Measurements from ENCODE around the gene ADAMTS9.

ADAMTS9 gene

GRCh38 chr3:64685331-64685799, 2.4 kb downstream of the ADAMTS9 start:
- TF ChIP-seq POLR2AphosphoS5 (IDR thresholded peaks at IDR 0.05; ENCODE audit: low read depth, low read length) (no peak), POLR2A (IDR thresholded peaks at IDR 0.05; ENCODE audit: low read depth, low read length) (no peak), TAF1 (IDR thresholded peaks at IDR 0.05; ENCODE audit: borderline replicate concordance, low read depth, low read length) (no peak)
- no peak for FAIRE-seq
- no peak for DNase-seq (ENCODE audit: insufficient read length)

- DNase-seq (ENCODE audit: insufficient read length) (no peak), FAIRE-seq (no peak)
- TF ChIP-seq POLR2A (IDR thresholded peaks at IDR 0.05; ENCODE audit: low read depth, low read length): no peak
- TF ChIP-seq TAF1 (IDR thresholded peaks at IDR 0.05; ENCODE audit: borderline replicate concordance, low read depth, low read length): no peak
- no peak for TF ChIP-seq POLR2AphosphoS5 (IDR thresholded peaks at IDR 0.05; ENCODE audit: low read depth, low read length)
These were observed 3.0 kb downstream of the ADAMTS9 start for GRCh38 chr3:64684715-64685261.

- no peak for FAIRE-seq
- TF ChIP-seq TAF1 (IDR thresholded peaks at IDR 0.05; ENCODE audit: borderline replicate concordance, low read depth, low read length): no peak
- no peak for TF ChIP-seq POLR2AphosphoS5 (IDR thresholded peaks at IDR 0.05; ENCODE audit: low read depth, low read length)
- TF ChIP-seq POLR2A (IDR thresholded peaks at IDR 0.05; ENCODE audit: low read depth, low read length): no peak
These were observed 6.0 kb downstream of the ADAMTS9 start for GRCh38 chr3:64681827-64682226.

GRCh38 chr3:64681015-64681414, 6.8 kb downstream of the ADAMTS9 start:
- TF ChIP-seq POLR2AphosphoS5 (IDR thresholded peaks at IDR 0.05; ENCODE audit: low read depth, low read length) (no peak), TAF1 (IDR thresholded peaks at IDR 0.05; ENCODE audit: borderline replicate concordance, low read depth, low read length) (no peak), POLR2A (IDR thresholded peaks at IDR 0.05; ENCODE audit: low read depth, low read length) (no peak)
- DNase-seq (ENCODE audit: insufficient read length): no peak
- no peak for FAIRE-seq

More at GRCh38 chr3:64681827-64682226, 6.0 kb downstream of the ADAMTS9 start:
- DNase-seq (ENCODE audit: insufficient read length): no peak

GRCh38 chr3:64680334-64680733, 7.5 kb downstream of the ADAMTS9 start:
- no peak for DNase-seq (ENCODE audit: insufficient read length)
- no peak for FAIRE-seq
- no peak for TF ChIP-seq POLR2AphosphoS5 (IDR thresholded peaks at IDR 0.05; ENCODE audit: low read depth, low read length)
- TF ChIP-seq POLR2A (IDR thresholded peaks at IDR 0.05; ENCODE audit: low read depth, low read length): no peak

- FAIRE-seq (no peak), DNase-seq (ENCODE audit: insufficient read length) (no peak)
- TF ChIP-seq TAF1 (IDR thresholded peaks at IDR 0.05; ENCODE audit: borderline replicate concordance, low read depth, low read length) (no peak), POLR2AphosphoS5 (IDR thresholded peaks at IDR 0.05; ENCODE audit: low read depth, low read length) (no peak), POLR2A (IDR thresholded peaks at IDR 0.05; ENCODE audit: low read depth, low read length) (no peak)
These were observed 9.7 kb downstream of the ADAMTS9 start for GRCh38 chr3:64677961-64678716.

GRCh38 chr3:64676831-64677230, 11.0 kb downstream of the ADAMTS9 start:
- DNase-seq (ENCODE audit: insufficient read length) (no peak), FAIRE-seq (no peak)
- TF ChIP-seq POLR2A (IDR thresholded peaks at IDR 0.05; ENCODE audit: low read depth, low read length): no peak
- no peak for TF ChIP-seq TAF1 (IDR thresholded peaks at IDR 0.05; ENCODE audit: borderline replicate concordance, low read depth, low read length)
- no peak for TF ChIP-seq POLR2AphosphoS5 (IDR thresholded peaks at IDR 0.05; ENCODE audit: low read depth, low read length)

- no peak for FAIRE-seq
These were observed 12.0 kb downstream of the ADAMTS9 start for GRCh38 chr3:64675687-64676247.

GRCh38 chr3:64674591-64675076, 13.2 kb downstream of the ADAMTS9 start:
- FAIRE-seq (no peak), DNase-seq (ENCODE audit: insufficient read length) (no peak)
- TF ChIP-seq POLR2AphosphoS5 (IDR thresholded peaks at IDR 0.05; ENCODE audit: low read depth, low read length) (no peak), TAF1 (IDR thresholded peaks at IDR 0.05; ENCODE audit: borderline replicate concordance, low read depth, low read length) (no peak), POLR2A (IDR thresholded peaks at IDR 0.05; ENCODE audit: low read depth, low read length) (no peak)

More at GRCh38 chr3:64675687-64676247, 12.0 kb downstream of the ADAMTS9 start:
- DNase-seq (ENCODE audit: insufficient read length): no peak
- no peak for TF ChIP-seq POLR2A (IDR thresholded peaks at IDR 0.05; ENCODE audit: low read depth, low read length)

GRCh38 chr3:64673159-64673715, 14.6 kb downstream of the ADAMTS9 start:
- TF ChIP-seq POLR2AphosphoS5 (IDR thresholded peaks at IDR 0.05; ENCODE audit: low read depth, low read length) (no peak), POLR2A (IDR thresholded peaks at IDR 0.05; ENCODE audit: low read depth, low read length) (no peak), TAF1 (IDR thresholded peaks at IDR 0.05; ENCODE audit: borderline replicate concordance, low read depth, low read length) (no peak)
- no peak for FAIRE-seq
- DNase-seq (ENCODE audit: insufficient read length): no peak

- TF ChIP-seq POLR2AphosphoS5 (IDR thresholded peaks at IDR 0.05; ENCODE audit: low read depth, low read length): no peak
- no peak for TF ChIP-seq TAF1 (IDR thresholded peaks at IDR 0.05; ENCODE audit: borderline replicate concordance, low read depth, low read length)
- TF ChIP-seq POLR2A (IDR thresholded peaks at IDR 0.05; ENCODE audit: low read depth, low read length): no peak
- DNase-seq (ENCODE audit: insufficient read length) (no peak), FAIRE-seq (no peak)
These were observed 19.0 kb downstream of the ADAMTS9 start for GRCh38 chr3:64668582-64669510.
